Erythroblast (primary cell): Measurements from ENCODE around the gene GLOD4.
"Not testable (repeated sequence)": the region's sequence is repeated elsewhere in the genome, so short reads cannot be mapped to it uniquely, and the experiment has no call there.

Experiments used
- DNase-seq, 2 experiments: peaks; one replicate each; lab custom pipeline; 2025; lab: John Stamatoyannopoulos, UW
- GATA1 ChIP-seq: IDR thresholded peaks from 2 replicates; pipeline ENCODE4 v1.6.1; 2011; ENCODE audit warnings: low read depth, mild to moderate bottlenecking, control low read depth, low read length, moderate library complexity
- POLR2A ChIP-seq: IDR thresholded peaks from 2 replicates; pipeline ENCODE4 v1.6.1; 2011; ENCODE audit warnings: mild to moderate bottlenecking, low read length

The GLOD4 gene

DNA sequence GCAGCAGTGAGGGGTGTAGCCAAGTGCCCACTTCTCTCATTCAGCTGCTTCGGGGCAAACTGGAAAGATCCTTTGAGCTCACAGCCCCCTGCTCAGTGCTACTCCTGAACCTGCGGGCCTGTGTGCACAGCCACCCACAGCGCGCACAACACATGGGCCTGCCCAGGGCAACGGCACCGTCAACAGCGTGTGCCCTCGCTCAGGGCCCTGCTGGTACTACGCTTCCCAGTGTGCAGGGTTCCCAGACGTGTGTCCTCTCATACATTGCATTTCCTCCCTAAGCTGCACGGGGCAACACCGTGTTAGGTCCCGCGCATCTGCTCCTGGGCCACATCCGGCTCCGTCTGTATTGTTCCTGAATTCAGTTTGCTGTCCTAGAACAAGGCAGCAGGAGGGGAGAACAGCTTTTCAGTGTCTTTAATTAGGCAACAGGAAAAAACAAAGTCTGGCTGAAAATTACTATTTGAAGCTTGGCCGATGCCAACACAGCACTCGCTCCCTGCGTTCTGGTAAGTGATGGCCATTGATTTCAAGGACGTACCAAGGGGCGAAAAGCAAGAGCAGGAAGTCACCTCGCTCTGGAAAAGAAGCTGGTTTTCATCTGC is 15.3 kb upstream of the GLOD4 start:
- DNase-seq = no peak
- TF ChIP-seq POLR2A (no peak), GATA1 (no peak)

DNA sequence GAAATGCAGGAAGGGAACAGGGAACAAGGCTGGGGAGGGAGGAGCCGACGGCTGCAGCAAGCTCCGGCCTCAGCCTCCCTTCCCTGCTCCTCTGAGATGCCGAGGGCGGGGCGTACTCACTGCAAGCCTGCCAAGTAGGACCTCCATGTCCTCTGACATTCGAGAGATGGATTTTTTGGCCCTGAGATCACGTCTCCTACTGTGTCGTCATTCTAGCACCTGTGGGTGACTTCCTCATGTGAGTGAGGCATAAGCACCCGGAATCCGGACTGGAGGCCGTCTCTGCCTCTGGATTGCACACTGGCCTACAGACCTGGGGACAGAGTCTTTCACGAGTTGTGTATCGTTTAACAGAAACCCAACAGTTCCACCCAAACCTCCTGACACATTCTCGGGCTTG is 14.5 kb upstream of the GLOD4 start:
- no peak for TF ChIP-seq GATA1
- DNase-seq = no peak

DNA sequence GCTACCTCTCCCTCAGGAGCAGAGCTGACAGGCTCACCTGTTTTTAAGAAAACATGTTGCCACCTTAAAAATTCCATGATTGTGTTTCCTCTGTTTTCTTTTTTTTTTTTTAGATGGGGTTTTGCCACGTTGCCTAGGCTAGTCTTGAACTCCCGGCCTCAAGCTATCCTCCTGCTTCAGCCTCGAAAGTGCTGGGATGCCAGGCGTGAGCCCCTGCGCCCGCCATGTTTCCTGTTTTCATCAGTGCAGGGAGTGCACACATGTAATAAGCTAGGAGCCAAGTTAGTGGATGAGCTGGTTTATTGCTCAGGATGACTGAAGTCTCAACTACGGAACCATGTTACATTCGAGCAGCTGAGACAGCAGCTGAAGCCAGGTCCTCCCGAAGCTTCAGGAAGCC is 13.6 kb upstream of the GLOD4 start:
- no peak for DNase-seq
- TF ChIP-seq POLR2A (no peak), GATA1 (no peak)

DNA sequence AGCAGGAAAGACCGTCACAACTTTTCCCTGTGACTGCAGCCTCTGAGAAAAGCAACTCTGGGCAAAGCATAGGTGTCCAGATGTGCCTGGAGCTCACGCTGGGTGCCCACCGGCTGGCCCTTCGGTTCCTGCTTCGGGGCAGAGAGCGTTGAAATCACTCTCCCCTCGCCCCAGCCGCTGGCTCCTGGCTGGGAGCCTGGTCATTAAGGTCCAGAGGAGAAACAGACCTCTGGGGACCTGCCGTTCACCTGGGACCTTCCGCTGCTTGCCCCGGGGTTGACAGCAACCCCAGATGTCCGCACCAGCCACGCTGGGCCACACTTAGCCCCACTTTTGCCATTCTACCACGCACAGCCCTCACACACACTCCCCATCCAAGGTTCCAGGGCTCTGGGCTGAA is 13.2 kb upstream of the GLOD4 start:
- TF ChIP-seq POLR2A (no peak), GATA1 (no peak)
- no peak for DNase-seq

DNA sequence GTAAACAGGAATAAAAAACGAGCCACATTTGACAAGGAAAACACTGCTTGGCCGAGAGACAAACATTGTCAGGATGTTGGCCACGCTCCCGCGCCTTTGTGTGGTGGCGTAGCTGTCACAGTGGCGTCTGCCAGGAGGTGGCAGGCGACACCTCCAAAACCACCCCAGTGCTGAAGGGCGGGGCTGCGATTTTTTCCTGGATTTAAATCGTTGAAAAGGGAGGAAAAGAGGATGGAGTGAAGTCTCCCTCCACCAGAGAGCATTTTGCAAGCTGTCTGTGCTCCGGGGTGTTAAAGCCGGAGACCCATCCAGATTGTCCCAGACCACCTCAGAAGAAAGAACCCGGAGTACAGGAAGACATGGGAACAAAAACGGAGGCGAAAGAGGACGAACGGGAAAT is 12.8 kb upstream of the GLOD4 start:
- TF ChIP-seq POLR2A = no peak
- TF ChIP-seq GATA1 = no peak
- peak; percentile 57 to 62 for DNase-seq

DNA sequence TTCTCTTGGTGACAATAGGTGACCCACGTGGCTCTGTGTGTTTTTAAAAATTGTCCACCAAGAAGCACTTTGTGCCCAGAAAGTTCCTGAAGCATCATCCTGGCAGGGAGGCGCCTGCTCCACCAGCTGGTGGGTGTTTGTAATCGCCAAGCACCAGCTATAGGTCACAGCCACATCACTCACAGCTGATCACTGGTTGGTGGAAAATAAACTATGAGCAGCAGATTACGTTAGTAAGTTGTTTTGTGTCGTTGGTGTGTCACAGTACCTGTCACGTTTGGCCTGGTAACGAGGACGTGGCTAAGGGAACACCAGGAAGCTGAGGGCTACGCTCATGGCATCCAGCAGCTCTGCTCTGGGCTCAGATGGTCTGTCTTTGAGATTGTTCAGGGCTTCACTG is 10.2 kb upstream of the GLOD4 start:
- TF ChIP-seq POLR2A (no peak), GATA1 (no peak)
- DNase-seq = no peak

DNA sequence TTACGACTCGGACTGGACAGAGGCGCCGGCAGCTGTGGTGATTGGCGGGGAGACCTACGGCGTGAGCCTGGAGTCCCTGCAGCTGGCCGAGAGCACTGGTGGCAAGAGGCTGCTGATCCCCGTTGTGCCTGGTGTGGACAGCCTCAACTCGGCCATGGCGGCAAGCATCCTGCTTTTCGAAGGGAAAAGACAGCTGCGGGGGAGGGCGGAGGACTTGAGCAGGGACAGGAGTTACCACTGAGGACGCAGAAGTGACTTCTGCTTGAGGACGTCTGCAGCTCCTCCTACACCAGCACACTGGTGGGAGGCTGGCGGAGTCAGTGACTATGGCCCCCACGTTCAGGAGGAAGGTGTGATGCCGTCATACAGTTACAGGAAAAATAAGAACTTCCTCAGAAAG is 9.7 kb upstream of the GLOD4 start:
- DNase-seq = no peak
- TF ChIP-seq GATA1 (no peak), POLR2A (no peak)

DNA sequence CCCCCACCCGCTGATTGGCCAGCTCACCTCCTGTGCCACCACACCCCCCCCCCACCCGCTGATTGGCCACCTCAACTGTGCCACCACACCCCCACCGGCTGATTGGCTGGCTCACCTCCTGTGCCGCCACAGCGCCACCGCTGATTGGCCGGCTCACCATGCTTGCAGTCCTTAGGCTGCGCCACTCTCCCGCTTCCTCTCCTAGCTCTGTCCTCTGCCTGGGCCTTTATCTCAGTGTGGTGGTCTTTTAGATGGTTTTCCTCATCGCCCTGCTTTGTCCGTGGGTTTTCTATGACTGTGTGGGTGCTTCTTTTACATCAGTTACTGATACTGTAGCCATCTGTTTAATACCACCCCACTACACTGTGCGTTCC is 8.8 kb upstream of the GLOD4 start:
- DNase-seq = peak in 1 of 2 experiments; percentile 13

DNA sequence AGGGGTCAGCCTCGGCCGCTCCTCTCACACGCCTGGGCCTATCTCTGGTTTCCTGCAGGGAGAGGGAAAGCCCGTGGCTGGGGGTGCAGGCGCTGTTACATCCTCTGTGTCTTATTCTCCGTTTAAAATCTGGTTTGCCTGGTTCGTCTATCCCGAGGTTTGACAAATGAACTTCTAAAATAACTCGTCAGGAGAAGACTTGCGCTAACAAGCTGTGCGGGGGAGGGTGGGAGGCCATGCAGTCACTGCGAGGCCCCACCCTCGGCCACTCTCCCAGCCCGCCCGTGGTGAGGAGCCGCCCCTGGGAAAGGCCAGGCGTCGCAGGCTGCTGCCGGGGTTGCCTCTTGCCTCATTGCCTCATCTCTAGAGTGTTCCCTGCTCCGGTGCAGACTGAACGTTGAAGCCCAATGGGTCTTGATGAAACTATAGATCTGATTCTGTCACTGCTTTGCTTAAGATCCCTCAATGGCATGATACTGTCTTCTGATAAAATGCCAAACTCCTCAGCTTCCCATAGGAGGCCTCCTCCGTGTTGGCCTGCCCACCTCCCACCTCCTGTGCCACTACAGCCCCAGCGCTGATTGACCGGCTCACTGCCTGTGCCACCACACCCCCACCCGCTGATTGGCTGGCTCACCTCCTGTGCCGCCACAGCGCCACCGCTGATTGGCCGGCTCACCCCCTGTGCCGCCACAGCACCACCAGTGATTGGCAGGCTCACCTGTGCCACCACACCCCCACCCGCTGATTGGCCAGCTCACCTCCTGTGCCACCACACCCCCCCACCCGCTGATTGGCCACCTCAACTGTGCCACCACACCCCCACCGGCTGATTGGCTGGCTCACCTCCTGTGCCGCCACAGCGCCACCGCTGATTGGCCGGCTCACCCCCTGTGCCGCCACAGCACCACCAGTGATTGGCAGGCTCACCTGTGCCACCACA is 8.1 kb upstream of the GLOD4 start:
- DNase-seq = not testable (repeated sequence)

DNA sequence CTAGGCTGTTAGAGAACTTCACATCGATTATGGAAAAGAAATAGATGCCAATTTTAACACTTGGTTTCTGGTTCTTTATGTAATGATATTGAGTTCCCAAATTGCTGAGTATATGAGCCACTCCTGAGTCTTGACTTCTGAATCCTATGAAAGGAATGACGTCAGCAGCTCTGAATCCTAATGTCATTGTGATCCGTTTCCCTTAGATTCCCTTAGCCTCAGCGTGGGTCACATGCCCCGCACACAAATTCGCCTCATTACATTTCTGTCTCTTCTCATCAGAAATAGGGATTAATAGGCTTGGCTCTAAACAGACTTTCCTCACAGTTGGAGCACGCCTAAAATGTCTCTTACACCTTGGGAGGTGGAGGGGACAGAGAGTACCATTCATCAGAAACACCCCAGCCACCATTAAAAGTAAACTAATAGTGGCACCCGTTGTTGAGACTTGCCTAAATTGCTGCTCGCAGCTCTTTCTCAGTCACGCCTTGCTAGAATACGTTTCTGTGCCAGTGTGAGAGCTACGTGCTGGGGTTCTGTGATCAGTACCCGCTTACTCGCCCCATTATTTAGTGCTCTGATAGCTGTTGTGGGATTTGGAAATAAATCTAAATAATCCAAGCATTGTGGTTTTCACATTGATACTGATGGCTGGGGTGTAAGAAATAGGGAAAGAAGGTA is 7.2 kb upstream of the GLOD4 start:
- TF ChIP-seq GATA1 (no peak), POLR2A (no peak)
- DNase-seq = no peak

DNA sequence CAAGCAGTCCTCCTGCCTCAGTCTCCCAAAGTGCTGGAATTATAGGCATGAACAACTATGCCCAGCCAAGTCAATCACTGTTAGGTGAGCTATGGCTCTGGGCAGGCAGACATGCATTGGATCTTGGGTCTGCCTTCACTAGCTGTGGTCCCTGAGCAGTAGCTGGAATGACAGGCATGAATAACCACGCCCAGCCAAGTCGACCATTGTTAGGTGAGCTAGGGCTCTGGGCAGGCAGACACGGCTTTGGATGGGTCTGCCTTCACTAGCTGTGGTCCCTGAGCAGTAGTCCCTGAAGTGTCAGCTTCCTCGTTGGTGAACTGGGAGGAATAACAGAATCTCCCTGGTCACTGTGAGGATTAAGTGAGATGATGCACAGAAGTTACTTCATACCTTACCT is 6.5 kb upstream of the GLOD4 start:
- DNase-seq = no peak
- TF ChIP-seq GATA1 = no peak
- TF ChIP-seq POLR2A = no peak

DNA sequence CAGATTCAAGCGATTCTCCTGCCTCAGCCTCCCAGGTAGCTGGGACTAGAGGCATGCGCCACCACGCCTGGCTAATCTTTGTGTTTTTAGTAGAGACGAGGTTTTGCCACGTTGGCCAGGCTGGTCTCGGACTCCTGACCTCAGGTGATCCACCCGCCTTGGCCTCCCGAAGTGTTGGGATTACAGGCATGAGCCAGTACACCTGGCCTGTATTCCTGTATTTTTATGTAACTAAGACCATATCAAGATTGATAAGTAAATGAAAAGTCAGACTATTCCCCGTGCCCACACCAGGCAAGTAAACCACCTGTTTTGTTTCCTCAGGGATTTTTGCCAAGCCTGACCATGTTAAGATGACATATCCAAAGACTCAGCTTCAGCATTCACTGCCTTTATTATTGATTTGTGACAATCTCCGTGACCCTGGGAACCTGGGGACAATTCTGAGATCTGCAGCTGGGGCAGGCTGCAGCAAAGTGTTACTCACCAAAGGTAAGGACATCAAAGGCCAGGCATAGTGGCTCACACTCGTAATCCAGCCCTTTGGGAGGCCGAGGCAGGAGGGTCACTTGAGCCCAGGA is 5.7 kb upstream of the GLOD4 start:
- no peak for DNase-seq
- TF ChIP-seq GATA1 (no peak), POLR2A (no peak)

DNA sequence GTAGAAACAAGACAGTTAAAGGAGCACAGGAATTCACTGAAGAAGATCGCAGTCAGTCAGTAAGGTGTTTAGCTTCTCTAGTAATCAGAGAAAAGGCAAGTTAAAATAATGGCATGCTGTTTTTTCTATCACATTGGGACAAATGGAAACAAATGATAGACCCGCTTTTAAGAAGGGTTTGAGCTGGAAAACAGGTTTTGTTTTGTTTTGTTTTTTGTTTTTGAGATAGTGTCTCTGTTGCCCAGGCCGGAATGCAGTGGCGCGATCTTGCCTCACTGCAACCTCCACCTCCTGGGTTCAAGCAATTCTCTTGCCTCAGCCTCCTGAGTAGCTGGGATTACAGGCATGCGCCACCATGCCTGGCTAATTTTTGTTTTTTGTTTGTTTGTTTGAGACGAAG is 3.8 kb upstream of the GLOD4 start:
- DNase-seq = not testable (repeated sequence)

DNA sequence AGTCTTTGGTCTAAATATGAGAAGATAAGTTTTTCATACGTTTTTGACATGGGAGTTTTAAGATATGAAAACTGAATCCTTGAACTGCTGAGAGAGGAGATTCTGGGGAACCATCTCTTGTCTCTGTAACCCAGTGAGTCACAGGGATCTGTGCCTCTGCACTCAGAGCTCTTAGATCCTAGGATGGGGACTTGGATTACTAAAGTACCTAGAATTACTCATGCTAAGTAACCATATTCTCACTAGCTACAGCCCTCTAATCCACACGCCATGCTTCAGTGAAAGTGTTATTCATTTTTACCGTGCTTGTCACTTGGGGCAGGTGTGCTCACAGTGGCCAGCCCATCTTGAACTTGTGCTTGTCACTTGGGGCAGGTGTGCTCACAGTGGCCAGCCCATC is 2.1 kb upstream of the GLOD4 start:
- no peak for DNase-seq
- TF ChIP-seq POLR2A (no peak), GATA1 (no peak)
